ENCODE measurements around the gene PICK1. TPM values are rescaled to one million over a fixed set of nuclear protein-coding genes. Genes with fewer than 3 reads are reported as not detected.

The PICK1 gene
- 10 to 100 TPM; 21.2 to 25.6 TPM for total RNA-seq
- 11.6 TPM for polyA plus RNA-seq (2013, experiment 1 of 2)
- polyA plus RNA-seq (2013, experiment 2 of 2) = 14.7 TPM
- 12.9 to 32.0 (median 23.9) reads per million in 172 experiments for total RNA-seq

DNA sequence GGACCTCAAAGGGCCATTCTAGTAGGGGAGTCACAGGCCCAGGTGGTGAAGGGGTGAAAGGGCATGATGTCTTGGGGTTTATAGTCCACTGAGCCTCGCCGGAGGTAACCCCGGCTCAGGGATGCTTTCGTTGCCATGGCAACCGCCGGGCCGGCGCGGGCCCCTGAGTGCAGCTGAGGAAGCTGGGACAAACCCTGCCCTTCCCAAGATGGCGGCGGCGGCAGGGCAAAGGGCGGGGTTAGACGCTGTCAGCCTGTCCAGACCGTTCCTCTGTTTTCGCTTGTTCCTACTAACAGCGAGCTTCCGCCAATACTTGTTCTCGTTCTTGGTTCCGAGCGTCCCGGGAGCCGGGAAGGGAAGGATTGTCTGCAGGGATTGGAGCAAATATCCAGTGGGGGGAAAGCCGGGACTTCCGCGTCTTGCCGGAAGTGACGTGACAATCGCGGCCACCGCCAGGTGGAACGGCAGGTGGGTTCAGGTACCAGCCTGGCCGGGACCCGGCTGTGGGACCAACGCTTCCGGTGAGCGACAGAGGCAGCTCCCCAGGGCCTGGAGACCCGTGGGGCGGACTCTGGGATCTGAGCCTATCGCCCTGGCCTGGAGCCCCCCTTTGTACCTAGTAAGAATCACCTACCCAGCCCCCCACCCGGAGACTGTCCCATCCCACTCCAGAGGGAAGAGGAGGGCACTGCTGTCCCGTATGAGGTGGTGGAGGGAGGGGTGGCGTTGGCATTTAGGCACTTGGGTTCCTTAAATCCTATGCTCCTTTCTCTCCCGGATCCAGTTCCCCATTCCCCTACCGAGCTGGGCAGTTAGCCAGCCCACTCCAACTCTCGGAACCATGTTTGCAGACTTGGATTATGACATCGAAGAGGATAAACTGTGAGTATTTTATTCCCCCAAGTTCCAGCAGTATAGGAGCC lies at the start of gene PICK1:
Gene PICK1 (plus strand): TSS at position 436 of the 923 bp plus-strand sequence. CDS start 406 bp downstream, at position 842.
- ATAC-seq (ENCODE audit: poor library complexity) (peak; percentile 84), DNase-seq (peak; percentile 56 to 92 (median 74))
- no peaks in the 10 kb centered on the region for H3K9me3 Mint-ChIP-seq
- H3K27ac Mint-ChIP-seq = peak within 1 kb of the TSS; percentile 99
- H3K36me3 Mint-ChIP-seq (ENCODE audit: low read depth) = peaks cover 22% of the 10 kb centered on the region
- no peaks in the 10 kb centered on the region for H3K9me3 ChIP-seq (ENCODE audit: control insufficient read depth in 1 of 2, insufficient read depth in 1 of 2, low read length in 2 of 2)
- peak within 1 kb of the TSS; percentile 91 for H3K4me3 ChIP-seq (ENCODE audit: low read length)
- no peaks in the 10 kb centered on the region for H3K27me3 ChIP-seq (ENCODE audit: control insufficient read depth in 1 of 2, insufficient read depth in 2 of 2, low read length in 2 of 2)
- intact Hi-C loops (cut with DNase I, micrococcal nuclease) = loop anchor here in 1 of 2 experiments (5.0 to 10.0 kb wide), 4 partner anchors 125 to 1258 kb away; partner anchors contain the start of genes ANKRD54, EIF3L, PLA2G6 and RPL3
- H3K27ac ChIP-seq (ENCODE audit: low read depth in 1 of 2, low read length in 2 of 2) = peak within 1 kb of the TSS; percentile 84 to 94
- TF ChIP-seq, protein P1, sequence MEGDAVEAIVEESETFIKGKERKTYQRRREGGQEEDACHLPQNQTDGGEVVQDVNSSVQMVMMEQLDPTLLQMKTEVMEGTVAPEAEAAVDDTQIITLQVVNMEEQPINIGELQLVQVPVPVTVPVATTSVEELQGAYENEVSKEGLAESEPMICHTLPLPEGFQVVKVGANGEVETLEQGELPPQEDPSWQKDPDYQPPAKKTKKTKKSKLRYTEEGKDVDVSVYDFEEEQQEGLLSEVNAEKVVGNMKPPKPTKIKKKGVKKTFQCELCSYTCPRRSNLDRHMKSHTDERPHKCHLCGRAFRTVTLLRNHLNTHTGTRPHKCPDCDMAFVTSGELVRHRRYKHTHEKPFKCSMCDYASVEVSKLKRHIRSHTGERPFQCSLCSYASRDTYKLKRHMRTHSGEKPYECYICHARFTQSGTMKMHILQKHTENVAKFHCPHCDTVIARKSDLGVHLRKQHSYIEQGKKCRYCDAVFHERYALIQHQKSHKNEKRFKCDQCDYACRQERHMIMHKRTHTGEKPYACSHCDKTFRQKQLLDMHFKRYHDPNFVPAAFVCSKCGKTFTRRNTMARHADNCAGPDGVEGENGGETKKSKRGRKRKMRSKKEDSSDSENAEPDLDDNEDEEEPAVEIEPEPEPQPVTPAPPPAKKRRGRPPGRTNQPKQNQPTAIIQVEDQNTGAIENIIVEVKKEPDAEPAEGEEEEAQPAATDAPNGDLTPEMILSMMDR (IDR thresholded peaks at IDR 0.05) = no peak
- peaks cover 8% of the 10 kb centered on the region for H3K36me3 ChIP-seq (ENCODE audit: insufficient read depth, low read length)
- H3K4me3 Mint-ChIP-seq = peak within 1 kb of the TSS; percentile 98
- no peaks in the 10 kb centered on the region for H3K27me3 Mint-ChIP-seq
- CTCF ChIA-PET = no interaction called here
- H3K4me1 Mint-ChIP-seq (ENCODE audit: low read depth) = peaks cover 20% of the 10 kb centered on the region
- peaks cover 27% of the 10 kb centered on the region for H3K4me1 ChIP-seq (ENCODE audit: insufficient read depth, low read length)
- POLR2A ChIA-PET = interaction anchor here (1.0 kb wide), 1 partner anchor 373 kb away, joined by 3 read pairs; no protein-coding TSS in a partner anchor

DNA sequence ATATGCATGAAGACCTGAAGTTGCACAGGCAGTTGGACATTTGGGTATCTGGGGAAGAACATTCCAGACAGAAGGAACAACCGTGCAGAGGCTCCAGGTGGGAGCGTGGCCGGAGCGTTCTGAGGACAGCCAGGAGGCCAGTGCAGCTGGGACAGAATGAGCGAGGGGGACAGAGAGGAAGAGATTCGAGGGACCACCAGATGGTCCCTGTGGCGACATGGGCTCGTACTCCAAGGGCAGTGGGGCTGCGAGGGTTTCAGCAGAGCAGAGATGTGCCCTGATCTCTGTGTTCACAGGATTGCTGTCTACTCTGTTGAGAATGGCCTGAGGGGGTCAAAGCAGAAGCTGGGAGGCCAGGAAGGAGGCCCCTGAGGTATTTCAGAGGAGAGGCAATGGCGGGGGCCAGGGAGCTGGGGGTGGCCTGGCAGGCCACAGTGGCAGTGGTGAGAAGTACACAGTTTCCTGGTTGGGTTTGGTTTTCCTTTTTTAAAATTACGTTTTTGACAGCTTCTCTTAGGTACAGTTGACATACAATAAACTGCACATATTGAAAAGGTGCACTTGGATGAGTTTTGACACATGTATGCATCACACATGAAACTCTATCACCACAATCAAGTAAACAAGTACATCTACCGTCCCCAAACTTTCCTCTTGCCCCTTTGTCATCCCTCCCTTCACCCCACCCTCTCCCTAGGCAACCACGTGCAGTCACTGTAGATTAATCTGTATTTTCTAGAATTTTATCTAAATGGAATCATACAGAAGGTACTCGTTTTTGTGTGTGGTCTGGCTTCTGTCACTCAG lies 48.0 kb upstream of the PICK1 start:
- Mint-ChIP-seq H3K4me1 (ENCODE audit: low read depth) (no peaks in the 10 kb centered on the region), H3K36me3 (ENCODE audit: low read depth) (no peaks in the 10 kb centered on the region), H3K27me3 (no peaks in the 10 kb centered on the region), H3K27ac (no peak overlapping the region), H3K9me3 (no peaks in the 10 kb centered on the region), H3K4me3 (no peak overlapping the region)
- no peaks in the 10 kb centered on the region for H3K4me1 ChIP-seq (ENCODE audit: insufficient read depth, low read length)
- ATAC-seq (ENCODE audit: poor library complexity) = no peak
- no peak overlapping the region for H3K4me3 ChIP-seq (ENCODE audit: low read length)
- CTCF ChIA-PET = no interaction called here
- no peak overlapping the region for H3K27ac ChIP-seq (ENCODE audit: low read depth in 1 of 2, low read length in 2 of 2)
- no peaks in the 10 kb centered on the region for H3K36me3 ChIP-seq (ENCODE audit: insufficient read depth, low read length)
- H3K27me3 ChIP-seq (ENCODE audit: control insufficient read depth in 1 of 2, insufficient read depth in 2 of 2, low read length in 2 of 2) = no peaks in the 10 kb centered on the region
- intact Hi-C loops (cut with DNase I, micrococcal nuclease) = no loop called here
- no peaks in the 10 kb centered on the region for H3K9me3 ChIP-seq (ENCODE audit: control insufficient read depth in 1 of 2, insufficient read depth in 1 of 2, low read length in 2 of 2)
- POLR2A ChIA-PET = no interaction called here
- peak in 1 of 14 experiments; percentile 31 for DNase-seq
- TF ChIP-seq, protein P1 (IDR thresholded peaks at IDR 0.05) = no peak

DNA sequence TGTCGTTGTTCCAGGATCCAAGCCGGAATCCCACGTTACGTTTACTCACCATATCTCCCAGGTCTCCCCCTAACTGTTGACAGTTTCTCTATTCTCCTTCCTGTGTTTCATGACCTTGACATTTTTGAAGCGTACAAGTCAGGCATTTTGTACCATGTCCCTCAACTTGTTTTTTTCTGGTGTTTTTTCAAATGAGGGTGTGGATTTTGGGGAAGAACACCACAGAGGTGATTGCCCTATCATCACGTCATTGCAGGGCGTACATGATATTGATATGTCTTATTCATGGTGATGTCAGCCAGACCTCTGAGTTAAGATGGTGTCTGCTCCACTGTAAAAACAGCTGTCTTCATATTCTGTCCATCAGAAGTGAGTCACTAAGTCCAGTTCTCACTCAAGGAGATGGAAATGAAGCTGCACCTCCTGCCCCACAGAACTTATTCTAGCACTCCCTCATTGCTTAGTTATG lies 44.6 kb upstream of the PICK1 start:
- Histone ChIP-seq H3K4me3 (ENCODE audit: low read length) (no peak overlapping the region), H3K4me1 (ENCODE audit: insufficient read depth, low read length) (no peaks in the 10 kb centered on the region), H3K27ac (ENCODE audit: low read depth in 1 of 2, low read length in 2 of 2) (no peak overlapping the region), H3K36me3 (ENCODE audit: insufficient read depth, low read length) (no peaks in the 10 kb centered on the region), H3K9me3 (ENCODE audit: control insufficient read depth in 1 of 2, insufficient read depth in 1 of 2, low read length in 2 of 2) (no peaks in the 10 kb centered on the region), H3K27me3 (ENCODE audit: control insufficient read depth in 1 of 2, insufficient read depth in 2 of 2, low read length in 2 of 2) (no peaks in the 10 kb centered on the region)
- TF ChIP-seq, protein P1 (IDR thresholded peaks at IDR 0.05) = no peak
- Mint-ChIP-seq H3K27ac (no peak overlapping the region), H3K27me3 (no peaks in the 10 kb centered on the region), H3K4me1 (ENCODE audit: low read depth) (no peaks in the 10 kb centered on the region), H3K36me3 (ENCODE audit: low read depth) (no peaks in the 10 kb centered on the region), H3K4me3 (no peak overlapping the region), H3K9me3 (no peaks in the 10 kb centered on the region)
- no peak for ATAC-seq (ENCODE audit: poor library complexity)
- intact Hi-C loops (cut with DNase I, micrococcal nuclease) = no loop called here
- DNase-seq = no peak
- ChIA-PET CTCF (interaction anchor here (0.7 kb wide), 1 partner anchor 190 kb away, joined by 3 read pairs; no protein-coding TSS in a partner anchor), POLR2A (no interaction called here)
